Measurements from ENCODE around the gene MINDY3. TPM values are rescaled to one million over a fixed set of nuclear protein-coding genes. Genes with fewer than 3 reads are reported as not detected.

The MINDY3 gene
- total RNA-seq, 2 donors from 2014 or later, result 23.3 to 30.5 TPM

DNA sequence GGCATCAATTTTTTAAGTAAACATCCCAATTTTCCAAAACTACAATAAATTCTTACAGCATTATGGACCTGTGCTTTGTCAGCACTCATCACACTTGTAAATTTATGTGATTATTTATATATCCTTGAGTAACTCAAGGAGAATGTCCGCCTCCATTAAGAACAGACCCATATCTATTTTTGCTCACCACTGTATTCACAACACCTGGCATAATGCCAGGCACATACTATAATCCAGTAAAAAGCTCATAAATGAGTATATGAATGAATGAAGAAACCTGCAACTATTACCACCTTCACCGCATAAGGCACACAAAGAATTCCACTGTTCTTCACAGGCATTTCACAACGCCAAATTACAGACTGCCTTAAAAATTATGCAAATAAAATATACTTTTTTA, 46.9 kb downstream of the MINDY3 start:
- Histone ChIP-seq H3K4me1 (replicated peaks) (no peaks in the 10 kb centered on the region), H3K36me3 (no peaks in the 10 kb centered on the region), H3K9me3 (no peaks in the 10 kb centered on the region), H3K27ac (no peak overlapping the region), H3K27me3 (replicated peaks; ENCODE audit: insufficient read depth) (no peaks in the 10 kb centered on the region), H3K4me3 (no peak overlapping the region)
- TF ChIP-seq POLR2AphosphoS5 (IDR thresholded peaks at IDR 0.05) (no peak), POLR2A (IDR thresholded peaks at IDR 0.05) (no peak)
- TF ChIP-seq, protein P1, sequence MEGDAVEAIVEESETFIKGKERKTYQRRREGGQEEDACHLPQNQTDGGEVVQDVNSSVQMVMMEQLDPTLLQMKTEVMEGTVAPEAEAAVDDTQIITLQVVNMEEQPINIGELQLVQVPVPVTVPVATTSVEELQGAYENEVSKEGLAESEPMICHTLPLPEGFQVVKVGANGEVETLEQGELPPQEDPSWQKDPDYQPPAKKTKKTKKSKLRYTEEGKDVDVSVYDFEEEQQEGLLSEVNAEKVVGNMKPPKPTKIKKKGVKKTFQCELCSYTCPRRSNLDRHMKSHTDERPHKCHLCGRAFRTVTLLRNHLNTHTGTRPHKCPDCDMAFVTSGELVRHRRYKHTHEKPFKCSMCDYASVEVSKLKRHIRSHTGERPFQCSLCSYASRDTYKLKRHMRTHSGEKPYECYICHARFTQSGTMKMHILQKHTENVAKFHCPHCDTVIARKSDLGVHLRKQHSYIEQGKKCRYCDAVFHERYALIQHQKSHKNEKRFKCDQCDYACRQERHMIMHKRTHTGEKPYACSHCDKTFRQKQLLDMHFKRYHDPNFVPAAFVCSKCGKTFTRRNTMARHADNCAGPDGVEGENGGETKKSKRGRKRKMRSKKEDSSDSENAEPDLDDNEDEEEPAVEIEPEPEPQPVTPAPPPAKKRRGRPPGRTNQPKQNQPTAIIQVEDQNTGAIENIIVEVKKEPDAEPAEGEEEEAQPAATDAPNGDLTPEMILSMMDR (IDR thresholded peaks at IDR 0.05), result no peak
- intact Hi-C loops (cut with DNase I), result no loop called here
- 79% methylated on average over 3 of the region's 3 CpGs for WGBS
- DNase-seq (ENCODE audit: low spot score), result no peak

DNA sequence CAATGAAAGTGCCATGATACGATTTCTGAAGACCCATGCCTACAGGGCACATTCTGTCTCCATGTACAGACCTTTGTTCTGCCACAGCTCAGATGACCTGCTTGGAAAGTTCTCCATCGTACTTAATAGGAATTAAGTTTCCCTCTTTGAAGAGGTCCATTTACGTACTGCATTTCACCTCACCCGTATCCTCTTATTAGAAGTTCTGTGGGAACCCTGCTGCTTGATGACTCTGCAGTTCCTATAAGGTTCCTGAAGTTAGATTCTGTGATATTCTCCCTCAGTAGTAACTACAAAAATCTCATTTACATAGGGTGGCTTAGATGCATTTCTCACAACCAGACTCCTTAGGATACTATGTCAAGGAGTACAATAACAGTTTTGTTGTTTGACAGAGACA, 50.9 kb downstream of the MINDY3 start:
- Histone ChIP-seq H3K27ac (no peak overlapping the region), H3K36me3 (no peaks in the 10 kb centered on the region), H3K4me1 (replicated peaks) (no peaks in the 10 kb centered on the region), H3K27me3 (replicated peaks; ENCODE audit: insufficient read depth) (no peaks in the 10 kb centered on the region), H3K4me3 (no peak overlapping the region), H3K9me3 (no peaks in the 10 kb centered on the region)
- 84% methylated on average over 4 of the region's 4 CpGs for WGBS
- intact Hi-C loops (cut with DNase I), result no loop called here
- TF ChIP-seq POLR2A (IDR thresholded peaks at IDR 0.05) (no peak), POLR2AphosphoS5 (IDR thresholded peaks at IDR 0.05) (no peak)
- TF ChIP-seq, protein P1 (IDR thresholded peaks at IDR 0.05), result no peak
- no peak for DNase-seq (ENCODE audit: low spot score)

DNA sequence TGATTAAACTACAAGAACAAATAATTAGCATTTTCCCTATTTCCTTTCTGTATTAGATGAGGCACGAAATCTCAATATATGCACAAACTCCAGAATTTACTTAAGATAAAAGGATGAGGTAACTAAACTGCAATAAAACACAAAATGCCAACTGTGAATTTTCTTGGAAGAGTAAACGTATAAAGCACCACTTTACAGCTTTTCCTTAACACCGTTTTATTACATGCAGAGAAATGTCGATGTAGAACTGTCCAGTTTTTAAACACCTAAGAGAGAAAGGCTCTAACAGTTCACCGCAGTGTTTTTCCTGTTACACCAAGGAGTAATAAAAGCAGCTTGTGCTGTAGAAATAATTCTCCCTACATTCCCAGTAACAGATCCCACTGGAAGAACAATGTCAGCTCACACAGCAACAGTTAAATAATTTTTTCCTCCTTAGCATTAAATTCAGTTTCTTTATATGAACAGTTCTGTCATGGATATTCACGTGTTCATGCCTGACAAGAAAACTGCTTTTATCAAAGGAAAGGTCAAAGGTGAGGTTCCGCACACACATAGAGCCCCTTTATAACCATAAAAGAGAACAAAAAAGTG, 52.0 kb downstream of the MINDY3 start:
- Histone ChIP-seq H3K4me3 (no peak overlapping the region), H3K9me3 (no peaks in the 10 kb centered on the region), H3K27ac (no peak overlapping the region), H3K4me1 (replicated peaks) (no peaks in the 10 kb centered on the region), H3K27me3 (replicated peaks; ENCODE audit: insufficient read depth) (no peaks in the 10 kb centered on the region), H3K36me3 (no peaks in the 10 kb centered on the region)
- intact Hi-C loops (cut with DNase I), result no loop called here
- WGBS, result 52% methylated on average over 7 of the region's 7 CpGs
- TF ChIP-seq, protein P1 (IDR thresholded peaks at IDR 0.05), result no peak
- TF ChIP-seq POLR2A (IDR thresholded peaks at IDR 0.05) (no peak), POLR2AphosphoS5 (IDR thresholded peaks at IDR 0.05) (no peak)
- no peak for DNase-seq (ENCODE audit: low spot score)

DNA sequence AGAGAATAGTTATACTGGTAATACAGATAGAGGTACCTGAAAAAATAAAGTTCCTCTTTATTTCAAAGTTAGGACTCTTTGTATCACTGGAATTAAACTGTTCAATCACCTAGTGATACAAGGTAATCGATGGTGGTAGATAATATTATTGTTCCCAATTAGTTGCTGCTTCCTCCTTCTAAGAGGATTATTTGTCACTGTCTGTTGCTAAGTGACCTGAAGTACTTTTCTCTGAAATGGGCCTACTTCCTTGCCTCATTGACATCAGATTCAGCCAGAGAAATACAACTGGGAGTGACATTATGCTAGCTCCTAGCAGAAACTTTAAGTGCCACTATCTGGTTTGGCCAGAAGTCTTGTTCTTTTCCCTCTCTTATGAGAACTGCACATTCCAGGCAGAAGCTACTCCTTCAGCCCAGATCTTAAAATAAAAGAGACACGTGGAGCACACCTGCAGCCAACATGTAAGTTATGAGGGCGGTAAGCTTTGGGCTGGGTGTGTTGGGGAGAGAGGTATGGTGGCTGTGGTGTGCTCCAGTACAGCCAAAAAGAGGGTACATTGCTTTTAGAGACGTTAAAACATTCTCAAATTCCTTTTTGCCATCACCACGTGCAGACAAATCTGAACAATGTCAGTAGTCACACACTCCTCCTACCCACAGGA, 54.8 kb downstream of the MINDY3 start:
- Histone ChIP-seq H3K4me3 (no peak overlapping the region), H3K36me3 (no peaks in the 10 kb centered on the region), H3K4me1 (replicated peaks) (no peaks in the 10 kb centered on the region), H3K9me3 (no peaks in the 10 kb centered on the region), H3K27ac (no peak overlapping the region), H3K27me3 (replicated peaks; ENCODE audit: insufficient read depth) (no peaks in the 10 kb centered on the region)
- no peak for DNase-seq (ENCODE audit: low spot score)
- no peak for TF ChIP-seq POLR2AphosphoS5 (IDR thresholded peaks at IDR 0.05)
- intact Hi-C loops (cut with DNase I), result no loop called here
- 87% methylated on average over 5 of the region's 5 CpGs for WGBS

DNA sequence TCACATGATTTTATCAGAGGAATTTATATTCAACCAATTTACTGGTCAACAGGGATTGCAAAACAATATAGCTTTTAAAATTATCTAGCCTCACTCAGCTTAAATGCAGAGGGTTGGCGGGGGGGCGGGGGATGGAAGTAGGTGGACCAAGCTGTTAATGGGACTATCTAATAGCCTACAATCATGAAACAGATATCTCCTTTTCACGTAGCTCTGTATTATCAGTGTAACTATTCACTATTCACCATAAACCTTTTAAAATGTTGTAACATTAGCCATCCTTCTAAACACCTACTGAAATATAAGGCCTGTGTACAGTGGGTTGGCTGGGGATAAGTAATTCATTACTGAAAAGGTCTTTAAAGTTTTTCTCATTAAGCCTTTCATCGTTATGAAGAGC, 56.2 kb downstream of the MINDY3 start:
- DNase-seq (ENCODE audit: low spot score), result no peak
- Histone ChIP-seq H3K4me3 (no peak overlapping the region), H3K27ac (no peak overlapping the region), H3K36me3 (no peaks in the 10 kb centered on the region), H3K4me1 (replicated peaks) (no peaks in the 10 kb centered on the region), H3K27me3 (replicated peaks; ENCODE audit: insufficient read depth) (no peaks in the 10 kb centered on the region), H3K9me3 (no peaks in the 10 kb centered on the region)
- intact Hi-C loops (cut with DNase I), result no loop called here
- WGBS, result 83% methylated on average over 4 of the region's 4 CpGs
- TF ChIP-seq POLR2A (IDR thresholded peaks at IDR 0.05) (no peak), POLR2AphosphoS5 (IDR thresholded peaks at IDR 0.05) (no peak)
- TF ChIP-seq, protein P1 (IDR thresholded peaks at IDR 0.05), result no peak
